Mesendoderm (in vitro differentiated cells): ENCODE results near the gene SMIM20. TPM values are rescaled to one million over a fixed set of nuclear protein-coding genes. Genes with fewer than 3 reads are reported as not detected.
"Not testable (repeated sequence)": the region's sequence is repeated elsewhere in the genome, so short reads cannot be mapped to it uniquely, and the experiment has no call there.

ENCODE experiments used
- DNase-seq: peaks from one replicate; pipeline ENCODE4 v3.0.0; 2013
- H2AK5ac ChIP-seq: 2 replicates; pipeline ENCODE4 v1.6.1; 2013; ENCODE audit warnings: low read length, inconsistent platforms
- H2BK120ac ChIP-seq: 2 replicates; pipeline ENCODE4 v1.6.1; 2013; ENCODE audit warnings: low read depth, mild to moderate bottlenecking, low read length, moderate library complexity, mixed read lengths
- H2BK15ac ChIP-seq: replicated peaks from 2 replicates; pipeline ENCODE4 v1.6.1; 2013; ENCODE audit warnings: low read depth, mild to moderate bottlenecking, moderate library complexity
- H2BK5ac ChIP-seq: 2 replicates; pipeline ENCODE4 v1.6.1; 2013; ENCODE audit warnings: low read length, inconsistent platforms
- H3K18ac ChIP-seq: 2 replicates; pipeline ENCODE4 v1.6.1; 2013; ENCODE audit warnings: mild to moderate bottlenecking, low read length, mixed read lengths
- H3K23ac ChIP-seq: one replicate; pipeline ENCODE4 v1.6.1; 2013; ENCODE audit warnings: low read length
- H3K27ac ChIP-seq: 2 replicates; pipeline ENCODE4 v1.5.1; 2013; ENCODE audit warnings: low read depth, mild to moderate bottlenecking, inconsistent platforms, low read length, moderate library complexity
- H3K27me3 ChIP-seq: 2 replicates; pipeline ENCODE4 v1.6.1; 2013; ENCODE audit warnings: low read length, control low read depth, mild to moderate bottlenecking, inconsistent platforms; ENCODE audit not compliant: insufficient read depth, poor library complexity
- H3K36me3 ChIP-seq: 2 replicates; pipeline ENCODE4 v1.6.1; 2013; ENCODE audit warnings: low read length, inconsistent platforms; ENCODE audit not compliant: control insufficient read depth, insufficient read depth
- H3K4ac ChIP-seq: one replicate; pipeline ENCODE4 v1.6.1; 2013; ENCODE audit warnings: low read depth, mild to moderate bottlenecking, low read length, moderate library complexity
- H3K4me1 ChIP-seq: 2 replicates; pipeline ENCODE4 v1.6.1; 2013; ENCODE audit warnings: low read depth, low read length, inconsistent platforms; ENCODE audit not compliant: control insufficient read depth
- H3K4me2 ChIP-seq: 2 replicates; pipeline ENCODE4 v1.6.1; 2013; ENCODE audit warnings: low read length
- H3K4me3 ChIP-seq: 2 replicates; pipeline ENCODE4 v1.5.1; 2013; ENCODE audit warnings: mild to moderate bottlenecking, low read length
- H3K56ac ChIP-seq: one replicate; pipeline ENCODE4 v1.6.1; 2013; ENCODE audit warnings: low read length
- H3K79me1 ChIP-seq: 2 replicates; pipeline ENCODE4 v1.6.1; 2013; ENCODE audit warnings: low read length, inconsistent platforms
- H3K79me2 ChIP-seq: 2 replicates; pipeline ENCODE4 v1.6.1; 2013; ENCODE audit warnings: mild to moderate bottlenecking, low read length; ENCODE audit not compliant: control insufficient read depth, insufficient read depth
- H3K9ac ChIP-seq: 2 replicates; pipeline ENCODE4 v1.6.1; 2013; ENCODE audit warnings: low read length, inconsistent platforms
- H4K5ac ChIP-seq: one replicate; pipeline ENCODE4 v1.6.1; 2013; ENCODE audit warnings: low read length
- H4K8ac ChIP-seq: one replicate; pipeline ENCODE4 v1.6.1; 2013; ENCODE audit warnings: low read depth, mild to moderate bottlenecking, control low read depth, low read length, moderate library complexity
- WGBS: extraction: QIAGEN DNeasy Blood & Tissue Kit; methylation state at CpG from one replicate; pipeline ENCODE4 v1.1.7; 2013; ENCODE audit warnings: low lambda C conversion rate, missing lambda C conversion rate; ENCODE audit not compliant: insufficient coverage; ENCODE audit errors: extremely low coverage; 5-methylcytosine and 5-hydroxymethylcytosine counted together
- polyA plus RNA-seq, 2 experiments: library from polyadenylated mRNA; stranded (reverse); fragments of 200-250 nt; gene quantifications; one replicate each; pipeline ENCODE4 v1.2.3, GENCODE V29; 2013

Gene SMIM20
- polyA plus RNA-seq (2013, experiment 1 of 2) = 28.3 TPM
- 28.3 TPM for polyA plus RNA-seq (2013, experiment 2 of 2)

- no peak within 1 kb of the TSS for H2BK120ac ChIP-seq
- no peaks in the 10 kb centered on the region for H3K79me1 ChIP-seq
- H3K4me1 ChIP-seq = peaks cover 2% of the 10 kb centered on the region
- H4K5ac ChIP-seq = no peak within 1 kb of the TSS
- peak within 1 kb of the TSS; percentile 63 for H3K4me2 ChIP-seq
- H2AK5ac ChIP-seq = no peak within 1 kb of the TSS
- H3K4ac ChIP-seq = peak within 1 kb of the TSS; percentile 18
- peak within 1 kb of the TSS; percentile 12 for H2BK5ac ChIP-seq
- peak within 1 kb of the TSS; percentile 54 for H3K4me3 ChIP-seq
- no peaks in the 10 kb centered on the region for H3K36me3 ChIP-seq
- H3K56ac ChIP-seq = peak within 1 kb of the TSS; percentile 89
- no peaks in the 10 kb centered on the region for H3K79me2 ChIP-seq
- no peaks in the 10 kb centered on the region for H3K27me3 ChIP-seq
- peak within 1 kb of the TSS; percentile 51 for H3K27ac ChIP-seq
- no CpG with 5 or more reads among the region's 57 CpGs for WGBS
- H3K23ac ChIP-seq = peak within 1 kb of the TSS; percentile 48
- peak; percentile 92 for DNase-seq
- no peak within 1 kb of the TSS for H2BK15ac ChIP-seq
- peak within 1 kb of the TSS; percentile 73 for H3K9ac ChIP-seq
- no peak within 1 kb of the TSS for H4K8ac ChIP-seq
- peak within 1 kb of the TSS; percentile 52 for H3K18ac ChIP-seq
Measured at GRCh38 chr4:25913851-25914669, at the start of gene SMIM20. SMIM20 (plus strand) TSS chr4:25914220; CDS start chr4:25914314, 94 bp downstream.

- Histone ChIP-seq H3K18ac (no peak overlapping the region), H3K4me3 (no peak overlapping the region), H2BK15ac (no peak overlapping the region), H3K79me1 (no peaks in the 10 kb centered on the region), H3K9ac (no peak overlapping the region), H3K4me2 (no peak overlapping the region), H3K4ac (no peak overlapping the region), H3K4me1 (no peaks in the 10 kb centered on the region), H3K36me3 (no peaks in the 10 kb centered on the region), H4K8ac (no peak overlapping the region), H2BK5ac (no peak overlapping the region), H3K23ac (no peak overlapping the region), H4K5ac (no peak overlapping the region), H3K56ac (no peak overlapping the region), H3K27me3 (no peaks in the 10 kb centered on the region), H2BK120ac (no peak overlapping the region), H2AK5ac (no peak overlapping the region), H3K79me2 (no peaks in the 10 kb centered on the region), H3K27ac (no peak overlapping the region)
- DNase-seq = peak; percentile 91
- no CpG with 5 or more reads among the region's 4 CpGs for WGBS
Measured at GRCh38 chr4:25865586-25865985, 48.4 kb upstream of the SMIM20 start.

GRCh38 chr4:25866401-25866800 is 47.6 kb upstream of the SMIM20 start:
- H3K23ac ChIP-seq, DNase-seq, H2AK5ac ChIP-seq, H4K8ac ChIP-seq, H3K36me3 ChIP-seq, H2BK5ac ChIP-seq, H3K4me1 ChIP-seq, H3K27me3 ChIP-seq, H3K4me3 ChIP-seq, H3K79me1 ChIP-seq, H3K56ac ChIP-seq, H3K4me2 ChIP-seq, H3K79me2 ChIP-seq, H3K4ac ChIP-seq, H3K27ac ChIP-seq, H3K18ac ChIP-seq, H2BK15ac ChIP-seq, H4K5ac ChIP-seq, H2BK120ac ChIP-seq, H3K9ac ChIP-seq: not testable (repeated sequence)
- no CpG with 5 or more reads among the region's 4 CpGs for WGBS

DNA sequence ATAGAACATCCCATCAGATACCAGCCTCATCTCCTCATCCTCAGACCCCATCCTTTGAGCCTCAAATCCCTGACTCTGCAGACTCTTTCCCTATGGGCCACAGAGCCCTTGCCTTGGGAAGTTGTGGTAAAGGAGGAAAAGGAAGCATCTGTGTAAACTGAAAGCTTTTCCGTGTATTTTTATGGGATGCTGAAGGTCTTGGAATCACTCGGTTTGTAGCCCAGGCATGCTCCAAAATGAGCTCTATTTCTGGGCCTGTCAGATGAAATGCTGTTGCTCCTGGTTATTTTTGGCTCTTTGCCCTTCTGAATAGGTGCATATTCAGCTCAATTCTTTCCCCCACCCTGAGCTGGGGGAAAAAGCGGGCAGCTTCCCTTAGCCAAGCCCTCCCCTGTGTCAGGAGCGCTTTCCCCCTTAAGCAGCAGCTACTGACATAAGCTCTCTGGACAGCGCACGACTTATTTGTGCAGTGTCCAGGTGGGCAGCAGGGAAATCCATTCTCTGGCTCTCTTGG is 46.2 kb upstream of the SMIM20 start:
- H2BK120ac ChIP-seq = no peak overlapping the region
- H2BK5ac ChIP-seq = no peak overlapping the region
- no peak overlapping the region for H3K4ac ChIP-seq
- H4K5ac ChIP-seq = no peak overlapping the region
- no peak overlapping the region for H3K4me3 ChIP-seq
- no peak for DNase-seq
- no peaks in the 10 kb centered on the region for H3K27me3 ChIP-seq
- no peaks in the 10 kb centered on the region for H3K79me2 ChIP-seq
- no peak overlapping the region for H3K27ac ChIP-seq
- H2AK5ac ChIP-seq = no peak overlapping the region
- H3K4me2 ChIP-seq = no peak overlapping the region
- H3K36me3 ChIP-seq = no peaks in the 10 kb centered on the region
- H3K18ac ChIP-seq = no peak overlapping the region
- H3K56ac ChIP-seq = no peak overlapping the region
- H3K23ac ChIP-seq = no peak overlapping the region
- no CpG with 5 or more reads among the region's 6 CpGs for WGBS
- no peak overlapping the region for H4K8ac ChIP-seq
- H3K4me1 ChIP-seq = no peaks in the 10 kb centered on the region
- no peak overlapping the region for H2BK15ac ChIP-seq
- no peaks in the 10 kb centered on the region for H3K79me1 ChIP-seq
- no peak overlapping the region for H3K9ac ChIP-seq

- WGBS = no CpG with 5 or more reads among the region's 2 CpGs
- H3K79me2 ChIP-seq = no peaks in the 10 kb centered on the region
Measured at GRCh38 chr4:25870081-25870480, 43.9 kb upstream of the SMIM20 start.

More at GRCh38 chr4:25870081-25870480, 43.9 kb upstream of the SMIM20 start:
- Histone ChIP-seq H2BK120ac (no peak overlapping the region), H3K79me1 (no peaks in the 10 kb centered on the region), H3K9ac (no peak overlapping the region), H3K27me3 (no peaks in the 10 kb centered on the region), H3K4me3 (no peak overlapping the region), H3K36me3 (no peaks in the 10 kb centered on the region), H4K8ac (no peak overlapping the region), H3K4me2 (no peak overlapping the region), H2BK5ac (no peak overlapping the region), H3K56ac (no peak overlapping the region), H3K23ac (no peak overlapping the region), H4K5ac (no peak overlapping the region), H3K4ac (no peak overlapping the region), H3K18ac (no peak overlapping the region), H3K27ac (no peak overlapping the region), H2AK5ac (no peak overlapping the region), H3K4me1 (no peaks in the 10 kb centered on the region), H2BK15ac (no peak overlapping the region)
- no peak for DNase-seq
